Fibroblast of the aortic adventitia (primary cell): ENCODE measurements around the gene LRP8. TPM values are rescaled to one million over a fixed set of nuclear protein-coding genes. Genes with fewer than 3 reads are reported as not detected.

Experiments
- DNase-seq: peaks from one replicate; pipeline ENCODE4 v3.0.0-alpha.2; 2010; ENCODE audit warnings: low read depth
- H3K4me3 ChIP-seq: 2 replicates; pipeline ENCODE4 v1.5.1; 2011; ENCODE audit warnings: low read depth, mild to moderate bottlenecking, control low read depth, low read length, moderate library complexity
- CTCF ChIP-seq: IDR thresholded peaks from 2 replicates; pipeline ENCODE4 v1.5.1; 2011; ENCODE audit warnings: mild to moderate bottlenecking, low read length, control low read depth, inconsistent platforms; ENCODE audit not compliant: insufficient read depth
- total RNA-seq: library from RNA; depleted of rRNA; stranded (reverse); fragments of >200 nt; gene quantifications from 2 replicates; pipeline ENCODE4 v1.2.3, GENCODE V29; 2012; ENCODE audit warnings: low replicate concordance

LRP8 gene
- total RNA-seq, 1 donor = 13.6 TPM

DNA sequence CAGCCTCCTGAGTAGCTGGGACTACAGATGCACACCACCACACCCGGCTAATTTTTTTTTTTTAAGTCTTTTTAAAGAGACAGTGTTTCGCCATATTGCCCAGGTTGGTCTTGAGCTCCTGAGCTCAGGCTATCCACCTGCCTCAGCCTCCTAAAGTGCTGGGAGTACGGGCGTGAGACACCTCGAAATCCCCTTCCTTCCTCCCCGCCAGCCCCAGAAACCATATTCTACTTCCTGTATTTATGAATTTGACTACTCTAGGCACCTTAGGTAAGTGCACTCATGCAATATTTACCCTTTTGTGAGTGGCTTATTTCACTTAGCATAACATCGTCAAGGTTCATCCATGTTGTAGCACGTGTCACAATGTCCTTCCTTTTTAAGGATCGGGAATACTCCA is 6.9 kb upstream of the LRP8 start:
- no peak overlapping the region for H3K4me3 ChIP-seq
- no peak for TF ChIP-seq CTCF
- no peak for DNase-seq

DNA sequence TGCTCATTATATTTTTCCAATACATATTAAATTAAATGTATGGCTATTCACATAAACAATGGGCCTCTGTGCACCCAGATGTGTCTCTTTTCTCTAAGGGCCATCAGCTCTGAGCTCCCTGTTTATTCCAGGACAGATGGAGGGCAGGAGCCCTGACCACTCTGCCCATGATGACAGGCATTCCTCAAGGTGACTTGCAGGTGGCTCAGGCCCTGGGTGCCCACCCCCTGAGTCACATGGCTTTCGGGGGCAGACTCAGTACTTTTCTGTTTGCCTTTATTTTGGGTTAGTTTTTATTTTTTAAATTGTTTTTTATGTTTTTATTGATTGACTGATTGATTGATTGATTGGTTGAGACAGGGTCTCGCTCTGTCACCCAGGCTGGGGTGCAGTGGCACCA is 6.4 kb upstream of the LRP8 start:
- no peak for DNase-seq
- no peak for TF ChIP-seq CTCF
- H3K4me3 ChIP-seq = no peak overlapping the region

DNA sequence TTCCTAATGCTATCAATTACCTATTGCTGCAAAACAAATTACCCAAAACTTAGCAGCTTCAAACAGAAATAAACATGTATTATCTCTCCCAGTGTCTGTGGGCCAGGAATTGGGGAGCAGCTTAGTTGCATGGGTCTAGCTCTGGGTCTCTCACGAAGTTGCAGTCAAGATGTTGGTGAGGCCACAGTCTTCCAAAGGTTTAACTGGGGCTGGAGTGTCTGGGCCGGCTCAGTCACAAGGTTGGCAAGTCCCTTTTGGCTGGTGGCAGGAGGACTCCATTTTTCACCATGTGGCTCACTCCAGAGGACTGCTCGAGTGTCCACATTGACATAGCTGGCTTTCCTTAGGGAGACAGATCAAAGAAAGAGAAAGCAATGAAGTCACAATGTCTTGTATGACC is 5.0 kb upstream of the LRP8 start:
- TF ChIP-seq CTCF = no peak
- H3K4me3 ChIP-seq = no peak overlapping the region
- no peak for DNase-seq

- no peak for DNase-seq
- TF ChIP-seq CTCF = no peak
Measured at GRCh38 chr1:53332186-53332564, 4.3 kb upstream of the LRP8 start.

GRCh38 chr1:53331446-53332185 is 3.7 kb upstream of the LRP8 start:
- no peak for TF ChIP-seq CTCF
- DNase-seq = no peak

More at GRCh38 chr1:53332186-53332564, 4.3 kb upstream of the LRP8 start:
- no peak overlapping the region for H3K4me3 ChIP-seq

DNA sequence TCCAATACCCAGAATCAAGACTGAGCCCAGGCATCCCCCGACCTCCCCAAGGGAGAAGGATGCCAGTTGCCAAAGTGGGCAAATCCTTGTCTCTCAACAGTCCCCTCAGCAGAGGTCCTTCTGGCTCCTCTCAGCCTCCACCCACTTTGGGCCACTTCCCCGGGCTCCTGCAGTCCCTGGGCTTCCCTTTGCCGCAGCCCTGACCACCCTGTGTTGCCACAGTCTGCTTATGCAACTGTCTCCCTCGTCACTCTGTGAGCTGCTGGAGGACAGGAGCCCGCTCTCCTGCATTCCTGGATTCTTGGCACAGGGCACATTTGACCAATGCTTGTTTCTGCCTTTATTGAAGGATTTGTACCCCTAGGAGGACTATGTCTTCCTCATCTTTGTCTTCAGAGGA is 2.9 kb upstream of the LRP8 start:
- TF ChIP-seq CTCF = no peak
- no peak for DNase-seq
- H3K4me3 ChIP-seq = no peak overlapping the region

More at GRCh38 chr1:53331446-53332185, 3.7 kb upstream of the LRP8 start:
- H3K4me3 ChIP-seq = no peak overlapping the region
